GM10266 (cell line): Measurements from ENCODE around the gene TSPAN11.

Experiments
- DNase-seq: peaks from one replicate; pipeline ENCODE4 v3.0.0; 2012; ENCODE audit errors: extremely low spot score
- TF ChIP-seq, protein P1 (sequence below): IDR thresholded peaks from 2 replicates; pipeline ENCODE4 v1.5.1; 2012; ENCODE audit warnings: mild to moderate bottlenecking, low read depth; ENCODE audit not compliant: control insufficient read depth, insufficient read depth; ENCODE audit errors: missing control alignments

TSPAN11 gene

DNA sequence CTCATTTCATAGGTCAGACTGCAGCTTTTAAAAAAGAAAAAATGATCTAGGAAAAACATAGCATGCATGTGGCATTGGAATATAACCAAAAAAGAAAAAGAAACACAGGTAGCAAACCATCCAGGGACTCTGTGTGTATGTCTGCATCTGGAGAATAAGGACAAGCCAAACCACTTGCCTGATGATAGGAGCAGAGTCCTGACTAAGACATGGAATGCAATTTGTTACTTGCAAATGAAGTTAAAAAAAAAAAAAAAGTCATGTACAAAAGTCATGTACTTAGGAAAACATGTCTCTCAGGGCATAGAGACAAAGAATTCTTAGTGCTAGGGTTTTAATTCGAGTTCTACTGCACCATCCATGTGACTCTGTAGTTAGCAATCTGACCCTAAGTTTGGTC lies 15.9 kb downstream of the TSPAN11 start:
- TF ChIP-seq, protein P1, sequence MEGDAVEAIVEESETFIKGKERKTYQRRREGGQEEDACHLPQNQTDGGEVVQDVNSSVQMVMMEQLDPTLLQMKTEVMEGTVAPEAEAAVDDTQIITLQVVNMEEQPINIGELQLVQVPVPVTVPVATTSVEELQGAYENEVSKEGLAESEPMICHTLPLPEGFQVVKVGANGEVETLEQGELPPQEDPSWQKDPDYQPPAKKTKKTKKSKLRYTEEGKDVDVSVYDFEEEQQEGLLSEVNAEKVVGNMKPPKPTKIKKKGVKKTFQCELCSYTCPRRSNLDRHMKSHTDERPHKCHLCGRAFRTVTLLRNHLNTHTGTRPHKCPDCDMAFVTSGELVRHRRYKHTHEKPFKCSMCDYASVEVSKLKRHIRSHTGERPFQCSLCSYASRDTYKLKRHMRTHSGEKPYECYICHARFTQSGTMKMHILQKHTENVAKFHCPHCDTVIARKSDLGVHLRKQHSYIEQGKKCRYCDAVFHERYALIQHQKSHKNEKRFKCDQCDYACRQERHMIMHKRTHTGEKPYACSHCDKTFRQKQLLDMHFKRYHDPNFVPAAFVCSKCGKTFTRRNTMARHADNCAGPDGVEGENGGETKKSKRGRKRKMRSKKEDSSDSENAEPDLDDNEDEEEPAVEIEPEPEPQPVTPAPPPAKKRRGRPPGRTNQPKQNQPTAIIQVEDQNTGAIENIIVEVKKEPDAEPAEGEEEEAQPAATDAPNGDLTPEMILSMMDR = no peak
- DNase-seq = no peak

DNA sequence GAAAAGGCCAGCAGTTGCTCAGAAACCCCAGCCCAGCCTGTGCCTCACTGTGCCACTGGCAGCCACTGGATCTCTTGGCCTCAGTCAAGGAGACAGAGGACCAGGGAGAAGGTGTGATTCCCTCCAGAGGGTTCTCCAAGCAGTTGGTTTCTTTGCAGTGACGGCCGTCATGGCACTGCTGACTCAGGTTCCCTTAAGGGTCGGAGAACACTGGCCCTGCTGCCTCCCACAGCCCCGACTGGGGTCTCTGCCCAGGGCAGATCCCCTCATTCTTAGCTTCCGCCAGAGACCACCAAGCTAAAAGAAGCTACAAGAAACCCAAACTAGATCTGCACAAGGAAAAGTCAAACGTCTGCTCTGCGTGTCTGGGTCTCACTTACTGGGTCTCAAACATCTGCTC lies 16.4 kb downstream of the TSPAN11 start:
- no peak for DNase-seq
- TF ChIP-seq, protein P1 = no peak

DNA sequence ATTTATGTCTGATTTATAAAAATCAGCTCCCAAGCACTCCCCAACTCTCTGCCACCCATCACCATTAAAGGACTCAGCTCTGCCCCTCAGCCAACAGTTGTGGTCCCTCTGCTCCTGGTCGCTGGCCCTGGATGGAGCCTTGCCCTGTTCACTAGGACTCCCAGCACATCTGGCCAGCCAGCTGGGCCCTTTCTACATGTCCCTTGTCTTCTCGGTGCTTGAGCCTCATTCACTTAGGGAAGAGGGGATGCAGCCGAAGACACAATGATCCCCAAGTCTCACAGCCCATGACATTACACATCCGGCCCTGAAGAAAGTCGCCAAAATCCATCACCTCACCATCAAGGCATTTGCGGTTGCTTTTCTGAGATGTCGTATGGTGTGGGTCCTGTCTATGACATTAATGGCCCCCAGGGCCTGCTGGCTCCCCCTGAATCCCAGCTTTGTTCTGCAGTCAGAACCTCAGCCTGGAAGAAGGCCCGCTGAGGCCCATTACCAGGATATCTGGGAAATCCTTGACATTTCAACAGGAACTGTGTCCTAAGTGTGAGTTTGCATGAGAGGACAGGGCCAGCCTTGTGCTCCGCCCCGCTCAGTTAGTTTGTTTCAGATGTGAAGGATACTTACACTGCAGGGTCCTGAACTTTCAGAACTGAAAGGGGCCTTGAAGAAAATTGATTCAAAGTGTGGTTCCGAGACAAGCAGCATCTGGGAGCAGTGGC lies 19.1 kb downstream of the TSPAN11 start:
- no peak for DNase-seq
- TF ChIP-seq, protein P1 = no peak

DNA sequence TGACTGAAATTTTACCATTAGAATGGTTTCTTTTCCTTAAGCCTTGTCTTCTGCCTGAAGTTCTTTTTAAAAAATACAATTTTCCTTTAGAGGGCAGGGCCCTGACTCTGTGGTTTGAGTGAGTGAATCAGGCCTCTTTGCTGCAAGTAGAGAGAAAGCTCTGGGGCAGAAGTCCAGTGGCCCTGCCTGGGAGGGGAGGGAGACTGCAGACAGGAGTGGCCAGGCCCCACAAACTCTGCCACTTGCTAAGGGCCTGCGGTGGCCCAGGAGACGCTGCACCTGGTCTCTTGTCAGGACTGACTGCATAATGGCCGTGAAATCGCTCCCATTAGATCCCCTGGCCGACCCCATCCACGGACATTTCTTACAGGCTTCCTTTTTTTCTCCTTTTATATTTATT lies 25.5 kb downstream of the TSPAN11 start:
- TF ChIP-seq, protein P1 = no peak
- no peak for DNase-seq

DNA sequence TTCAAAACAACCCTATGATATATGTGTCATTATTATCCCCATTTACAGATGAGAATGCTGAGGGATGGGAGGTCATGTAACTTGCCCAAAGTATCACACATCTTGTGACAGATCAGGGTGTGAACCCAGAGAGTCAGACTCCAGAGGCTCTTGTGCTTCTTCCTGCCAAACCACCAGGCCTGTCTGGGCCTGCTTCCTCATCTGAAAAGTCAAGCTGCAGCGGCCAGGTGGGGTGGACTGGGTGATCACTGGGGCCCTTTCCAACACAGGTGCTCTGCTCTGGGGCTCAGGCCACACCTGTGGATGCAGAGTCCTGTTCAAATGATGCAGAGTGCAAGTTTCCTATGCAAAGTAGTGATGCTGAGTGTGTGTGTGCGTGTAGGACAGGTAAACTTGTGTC lies 26.7 kb downstream of the TSPAN11 start:
- no peak for DNase-seq
- TF ChIP-seq, protein P1 = no peak

DNA sequence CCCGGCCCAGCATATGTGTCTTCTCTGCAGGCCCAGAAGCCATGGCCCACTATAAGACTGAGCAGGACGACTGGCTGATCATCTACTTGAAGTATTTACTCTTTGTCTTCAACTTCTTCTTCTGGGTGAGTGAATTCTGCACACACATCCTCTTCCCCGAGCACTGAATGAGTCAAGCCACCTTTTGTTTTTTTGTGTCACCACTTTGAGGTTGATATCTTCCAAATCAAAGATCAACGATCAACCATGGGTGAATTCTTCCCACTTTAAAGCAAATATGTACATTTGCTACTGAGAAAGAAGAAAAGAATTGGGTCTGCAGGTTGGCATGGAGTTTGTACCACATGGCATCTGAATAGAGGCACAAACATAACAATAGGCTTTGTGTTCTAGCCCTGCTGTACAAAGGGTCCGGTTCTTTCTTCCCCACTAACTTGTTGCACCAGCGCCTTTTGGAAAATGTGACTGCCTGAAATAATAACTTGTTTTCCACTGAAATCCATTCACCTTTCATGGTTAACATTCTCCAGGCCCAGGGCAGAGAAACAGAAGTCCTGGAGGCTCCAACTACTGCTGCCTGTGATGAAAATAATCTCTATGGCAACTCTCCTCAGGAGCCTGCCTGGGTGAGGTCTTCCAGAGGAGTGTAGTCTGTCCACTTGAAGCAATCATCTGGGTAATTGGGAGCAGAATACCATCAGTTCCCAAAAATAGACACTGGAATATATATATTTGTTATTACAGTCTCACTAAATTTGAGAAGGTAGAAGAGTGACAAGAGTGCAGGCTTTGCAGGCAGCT lies 27.6 kb downstream of the TSPAN11 start:
- TF ChIP-seq, protein P1 = no peak
- no peak for DNase-seq

DNA sequence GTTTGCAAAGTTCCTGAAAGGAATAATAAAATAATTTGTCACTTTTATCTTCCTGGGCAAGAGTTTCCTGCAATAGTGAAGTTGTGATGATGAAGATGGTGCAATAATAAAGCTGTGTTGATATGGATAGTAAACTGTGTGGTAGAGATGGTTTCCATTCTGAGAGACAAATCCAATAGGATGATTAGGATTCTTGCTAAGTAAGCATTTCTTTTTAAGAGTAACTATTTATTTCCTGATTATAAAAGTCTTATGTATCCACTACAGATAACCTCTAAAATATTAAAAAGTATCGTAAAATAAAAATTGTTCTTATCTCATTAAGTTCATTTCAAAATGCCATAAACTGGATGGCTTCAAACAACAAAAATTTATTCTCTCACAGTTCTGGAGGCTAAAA lies 28.7 kb downstream of the TSPAN11 start:
- TF ChIP-seq, protein P1 = no peak
- DNase-seq = no peak
